Upper lobe of left lung (tissue), 6 donors: ENCODE data around the gene CDKN2AIP. TPM values are rescaled to one million over a fixed set of nuclear protein-coding genes. Genes with fewer than 3 reads are reported as not detected.
"Not testable (repeated sequence)": the region's sequence is repeated elsewhere in the genome, so short reads cannot be mapped to it uniquely, and the experiment has no call there.

ENCODE experiments used
- ATAC-seq, 2 donors: fragments of 200-7000 bp; cut with Tn5 transposase; one replicate each; pipeline ENCODE4 v1.9.1; 2022; ENCODE audit warnings: mild to moderate bottlenecking in 2 of 2, moderate library complexity in 2 of 2; ENCODE audit not compliant: low FRiP score in 2 of 2
- DNase-seq, 2 donors: peaks; one replicate each; pipeline ENCODE4 v3.0.0-alpha.2; 2019 to 2020
- H3K27ac ChIP-seq, 4 donors: fragments of 200-600 bp; sonication (generic); one replicate each; pipeline ENCODE4 v1.5.1; 2016 to 2019
- H3K27me3 ChIP-seq, 4 donors: fragments of 200-600 bp; sonication (generic); one replicate each; pipeline ENCODE4 v1.5.1; 2017 to 2019
- H3K36me3 ChIP-seq, 4 donors: fragments of 200-600 bp; sonication (generic); one replicate each; pipeline ENCODE4 v1.5.1; 2016 to 2019
- H3K4me1 ChIP-seq, 4 donors: fragments of 200-600 bp; sonication (generic); one replicate each; pipeline ENCODE4 v1.5.1; 2018 to 2019
- H3K4me3 ChIP-seq, 4 donors: fragments of 200-600 bp; sonication (generic); one replicate each; pipeline ENCODE4 v1.5.1; 2017 to 2019; ENCODE audit warnings: mild to moderate bottlenecking in 2 of 4, moderate library complexity in 1 of 4
- H3K9me3 ChIP-seq, 4 donors: fragments of 200-600 bp; sonication (generic); one replicate each; pipeline ENCODE4 v1.5.1; 2018 to 2019
- EP300 ChIP-seq, 4 donors: sonication (generic); formaldehyde crosslinking; IDR thresholded peaks; one replicate each; pipeline ENCODE4 v1.5.1; 2017; ENCODE audit warnings: antibody characterized with exemption in 4 of 4, control low read depth in 2 of 4
- POLR2A ChIP-seq, 4 donors: fragments of 450-650 bp; IDR thresholded peaks; one replicate each; pipeline ENCODE4 v1.5.1; 2016 to 2017; ENCODE audit warnings: antibody characterized with exemption in 4 of 4, mild to moderate bottlenecking in 2 of 4
- POLR2AphosphoS5 ChIP-seq, 2 donors: sonication (generic); formaldehyde crosslinking; IDR thresholded peaks; one replicate each; pipeline ENCODE4 v1.5.1; 2017; ENCODE audit warnings: antibody characterized with exemption in 2 of 2
- WGBS, 2 donors: methylation state at CpG; one replicate each; pipeline ENCODE4 v1.1.5; 2017 to 2018; 5-methylcytosine and 5-hydroxymethylcytosine counted together
- total RNA-seq, 6 donors: library from RNA; depleted of rRNA in 4 of 6; stranded (reverse); fragments of >200 nt in 4 of 6; gene quantifications; one replicate each; pipeline versions ENCODE4 v1.1.0 to v1.2.1, GENCODE V29; 2016 to 2021
- TF ChIP-seq, protein P1 (sequence below), 6 experiments: fragments of 450-650 bp in 4 of 6; fragments of 200-600 bp in 2 of 6; sonication (generic) in 2 of 6; IDR thresholded peaks; one replicate each; pipeline ENCODE4 v1.5.1; 2016 to 2019; ENCODE audit warnings: antibody characterized with exemption in 6 of 6
- donor health status: DM: no; HTN: no; CAD: no; lungs with moderate emphysema.
- donor health status: DM: no; HTN: yes; CAD: no; lungs with severe emphysema.

CDKN2AIP gene
- total RNA-seq, 6 donors from 2014 or later = 7.8 to 25.7 (median 15.6) TPM

- WGBS, 2 donors = 20 to 24% methylated on average over 3 of the region's 3 CpGs
- DNase-seq = no peak
- TF ChIP-seq POLR2A (IDR thresholded peaks at IDR 0.05) (no peak), POLR2AphosphoS5 (IDR thresholded peaks at IDR 0.05) (no peak), EP300 (IDR thresholded peaks at IDR 0.05) (no peak)
- TF ChIP-seq, protein P1, sequence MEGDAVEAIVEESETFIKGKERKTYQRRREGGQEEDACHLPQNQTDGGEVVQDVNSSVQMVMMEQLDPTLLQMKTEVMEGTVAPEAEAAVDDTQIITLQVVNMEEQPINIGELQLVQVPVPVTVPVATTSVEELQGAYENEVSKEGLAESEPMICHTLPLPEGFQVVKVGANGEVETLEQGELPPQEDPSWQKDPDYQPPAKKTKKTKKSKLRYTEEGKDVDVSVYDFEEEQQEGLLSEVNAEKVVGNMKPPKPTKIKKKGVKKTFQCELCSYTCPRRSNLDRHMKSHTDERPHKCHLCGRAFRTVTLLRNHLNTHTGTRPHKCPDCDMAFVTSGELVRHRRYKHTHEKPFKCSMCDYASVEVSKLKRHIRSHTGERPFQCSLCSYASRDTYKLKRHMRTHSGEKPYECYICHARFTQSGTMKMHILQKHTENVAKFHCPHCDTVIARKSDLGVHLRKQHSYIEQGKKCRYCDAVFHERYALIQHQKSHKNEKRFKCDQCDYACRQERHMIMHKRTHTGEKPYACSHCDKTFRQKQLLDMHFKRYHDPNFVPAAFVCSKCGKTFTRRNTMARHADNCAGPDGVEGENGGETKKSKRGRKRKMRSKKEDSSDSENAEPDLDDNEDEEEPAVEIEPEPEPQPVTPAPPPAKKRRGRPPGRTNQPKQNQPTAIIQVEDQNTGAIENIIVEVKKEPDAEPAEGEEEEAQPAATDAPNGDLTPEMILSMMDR (IDR thresholded peaks at IDR 0.05) = no peak
- Histone ChIP-seq H3K4me3 (no peak overlapping the region), H3K36me3 (no peaks in the 10 kb centered on the region), H3K27me3 (no peaks in the 10 kb centered on the region), H3K4me1 (peaks cover 3 to 10% (median 8%) of the 10 kb centered on the region in 4 donors), H3K27ac (peak overlapping the region in 2 of 4 donors; percentile 58 to 63), H3K9me3 (no peaks in the 10 kb centered on the region)
- ATAC-seq = no peak
These were observed 13.5 kb upstream of the CDKN2AIP start for GRCh38 chr4:183430994-183431347.

DNA sequence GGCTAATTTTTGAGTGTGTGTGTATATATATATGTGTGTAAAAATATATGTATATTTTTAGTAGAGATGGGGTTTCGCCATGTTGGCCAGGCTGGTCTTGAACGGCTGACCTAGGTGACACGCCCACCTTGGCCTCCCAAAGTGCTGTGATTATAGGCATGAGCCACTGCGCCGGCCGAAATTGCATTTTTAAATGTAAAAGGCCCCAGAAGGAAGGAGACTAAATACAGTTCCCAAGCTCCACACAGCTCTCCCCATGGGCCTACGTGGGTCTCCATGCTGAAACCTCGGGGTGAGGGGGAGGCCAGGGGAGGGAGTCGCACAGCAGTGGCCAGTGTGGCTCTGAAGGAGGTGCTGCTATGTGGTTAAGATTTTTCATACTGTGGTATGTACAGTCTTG, 12.8 kb upstream of the CDKN2AIP start:
- ATAC-seq = peak in 1 of 2 donors; percentile 37
- TF ChIP-seq EP300 (IDR thresholded peaks at IDR 0.05) (no peak), POLR2AphosphoS5 (IDR thresholded peaks at IDR 0.05) (no peak), POLR2A (IDR thresholded peaks at IDR 0.05) (no peak)
- TF ChIP-seq, protein P1 (IDR thresholded peaks at IDR 0.05) = no peak
- H3K27me3 ChIP-seq = no peaks in the 10 kb centered on the region
- H3K4me3 ChIP-seq = no peak overlapping the region
- 91 to 96% methylated on average over 9 of the region's 9 CpGs for WGBS, 2 donors
- no peak for DNase-seq
- peaks cover 3 to 10% (median 8%) of the 10 kb centered on the region in 4 donors for H3K4me1 ChIP-seq
- H3K36me3 ChIP-seq = no peaks in the 10 kb centered on the region
- H3K9me3 ChIP-seq = no peaks in the 10 kb centered on the region
- H3K27ac ChIP-seq = no peak overlapping the region

DNA sequence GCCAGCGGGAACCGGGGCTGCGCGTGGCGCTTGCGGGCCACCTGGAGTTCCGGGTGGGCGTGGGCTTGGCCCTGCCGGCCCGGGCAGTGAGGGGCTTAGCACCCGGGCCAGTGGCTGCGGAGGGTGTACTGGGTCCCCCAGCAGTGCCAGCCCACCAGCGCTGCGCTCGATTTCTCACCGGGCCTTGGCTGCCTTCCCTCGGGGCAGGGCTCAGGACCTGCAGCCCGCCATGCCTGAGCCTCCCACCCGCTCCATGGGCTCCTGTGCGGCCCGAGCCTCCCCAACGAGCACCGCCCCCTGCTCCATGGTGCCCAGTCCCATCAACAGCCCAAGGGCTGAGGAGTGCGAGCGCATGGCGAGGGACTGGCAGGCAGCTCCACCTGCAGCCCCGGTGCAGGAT, 11.3 kb upstream of the CDKN2AIP start:
- WGBS, 2 donors = 93% methylated on average over 8 of the region's 27 CpGs; no CpG with 5 or more reads in 1 of the 2 donors
- not testable (repeated sequence) for H3K9me3 ChIP-seq, H3K27me3 ChIP-seq, H3K4me1 ChIP-seq, H3K36me3 ChIP-seq, H3K27ac ChIP-seq, ATAC-seq, H3K4me3 ChIP-seq
- peak in 1 of 2 donors; percentile 72 for DNase-seq

DNA sequence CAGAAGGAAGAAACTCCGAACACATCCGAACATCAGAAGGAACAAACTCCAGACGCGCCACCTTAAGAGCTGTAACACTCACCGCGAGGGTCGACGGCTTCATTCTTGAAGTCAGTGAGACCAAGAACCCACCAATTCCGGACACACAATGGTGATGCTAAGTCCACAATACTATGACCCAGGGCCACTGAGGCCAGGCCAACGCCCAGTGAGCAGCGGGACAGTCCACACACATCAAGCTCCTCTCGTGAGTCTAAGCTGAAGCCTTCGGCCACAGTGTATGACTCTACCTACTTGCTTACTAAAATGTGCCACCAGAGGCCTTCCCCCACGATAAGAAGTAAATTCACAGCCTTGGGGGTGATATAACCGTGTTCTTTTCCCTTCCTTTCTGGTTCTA, 10.2 kb upstream of the CDKN2AIP start:
- peaks cover 3 to 10% (median 8%) of the 10 kb centered on the region in 4 donors for H3K4me1 ChIP-seq
- no peaks in the 10 kb centered on the region for H3K36me3 ChIP-seq
- H3K27me3 ChIP-seq = no peaks in the 10 kb centered on the region
- H3K9me3 ChIP-seq = no peaks in the 10 kb centered on the region
- TF ChIP-seq EP300 (IDR thresholded peaks at IDR 0.05) (no peak), POLR2A (IDR thresholded peaks at IDR 0.05) (no peak), POLR2AphosphoS5 (IDR thresholded peaks at IDR 0.05) (no peak)
- TF ChIP-seq, protein P1 (IDR thresholded peaks at IDR 0.05) = no peak
- no peak overlapping the region for H3K4me3 ChIP-seq
- DNase-seq = no peak
- H3K27ac ChIP-seq = no peak overlapping the region
- WGBS, 2 donors = 88 to 95% methylated on average over 11 to 13 of the region's 15 CpGs
- ATAC-seq = no peak

DNA sequence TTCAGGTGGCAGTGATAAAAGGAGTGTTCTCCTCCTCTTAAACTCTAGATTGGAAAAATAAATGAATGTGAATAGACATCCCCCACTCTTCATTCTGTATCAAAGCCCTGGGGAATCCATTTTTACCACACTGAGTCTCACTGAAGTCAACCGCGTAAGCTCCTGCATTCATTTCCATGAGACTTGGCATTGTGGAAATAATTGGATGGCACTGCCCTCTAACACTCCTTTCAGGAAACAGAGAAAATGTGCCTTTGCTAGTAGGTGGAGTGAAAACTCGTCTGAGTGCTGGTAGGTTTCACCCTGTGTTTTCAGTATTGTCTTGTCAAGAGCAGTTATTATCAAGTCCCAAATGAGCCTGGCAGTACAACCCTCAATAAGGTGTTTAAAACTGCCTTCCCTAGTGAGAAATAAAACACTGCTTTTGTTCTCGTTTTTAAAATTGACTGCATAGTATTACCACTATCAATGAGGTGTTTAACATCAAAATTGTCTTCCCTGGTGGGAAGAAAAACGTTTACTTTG, 9.7 kb upstream of the CDKN2AIP start:
- peaks cover 3 to 10% (median 8%) of the 10 kb centered on the region in 4 donors for H3K4me1 ChIP-seq
- H3K27me3 ChIP-seq = no peaks in the 10 kb centered on the region
- 53 to 60% methylated on average over 5 of the region's 5 CpGs for WGBS, 2 donors
- TF ChIP-seq, protein P1 (IDR thresholded peaks at IDR 0.05) = no peak
- no peak overlapping the region for H3K27ac ChIP-seq
- H3K9me3 ChIP-seq = no peaks in the 10 kb centered on the region
- no peak overlapping the region for H3K4me3 ChIP-seq
- ATAC-seq (no peak), DNase-seq (no peak)
- no peaks in the 10 kb centered on the region for H3K36me3 ChIP-seq
